ENCODE data around the gene SNCB. TPM values are rescaled to one million over a fixed set of nuclear protein-coding genes. Genes with fewer than 3 reads are reported as not detected.

The SNCB gene
- total and polyA plus RNA-seq, 2 of the 13 experiments (the other 11 are each of a cell fraction or from before 2014, with no cell fraction given): not detected

- H3K27me3 ChIP-seq (ENCODE audit: control insufficient read depth in 1 of 2, insufficient read depth in 2 of 2, low read length in 2 of 2): no peaks in the 10 kb centered on the region
- CTCF ChIA-PET (ENCODE audit: low intra/inter-chr PET ratio, low total read pairs): no interaction called here
- in situ Hi-C loops (cut with HindIII; ENCODE audit: extremely low pct_ligation_motif_present, low pct_unique_long_range_greater_than_20kb) (no loop called here), intact Hi-C loops (cut with micrococcal nuclease; ENCODE audit: unreplicated experiment) (no loop called here)
- no peak overlapping the region for H2AFZ ChIP-seq (ENCODE audit: low read length)
- H3K4me1 ChIP-seq (ENCODE audit: insufficient read depth, low read length): peaks cover 11% of the 10 kb centered on the region
- no peak overlapping the region for H3K4me2 ChIP-seq (ENCODE audit: low read depth, low read length)
- no peak for ATAC-seq
- no peak for FAIRE-seq
- TF ChIP-seq MAFF (IDR thresholded peaks at IDR 0.05; ENCODE audit: low read depth, low read length): no peak
- TF ChIP-seq ZNF337 (CRISPR knock-in tag; IDR thresholded peaks at IDR 0.05; ENCODE audit: borderline replicate concordance, low read depth): no peak
- H3K36me3 ChIP-seq (replicated peaks in 1 of 2; ENCODE audit: control insufficient read depth in 1 of 2, insufficient read depth in 2 of 2, low read length in 2 of 2): no peaks in the 10 kb centered on the region; a peak in 1 of 5 replicates
- H3K4me3 ChIP-seq (replicated peaks in 1 of 3; ENCODE audit: insufficient read depth in 1 of 3, low read depth in 2 of 3, low read length in 3 of 3): no peak overlapping the region
- no peak for DNase-seq (ENCODE audit: low spot score)
- no TSS peak for BruUV-seq (replicated peaks)
- 84% methylated on average over 8 of the region's 8 CpGs for WGBS (ENCODE audit: low lambda C conversion rate)
- no peaks in the 10 kb centered on the region for H3K79me2 ChIP-seq (ENCODE audit: insufficient read depth, low read length)
- no peak overlapping the region for H3K9ac ChIP-seq (ENCODE audit: insufficient read depth, low read depth, low read length)
- H3K27ac ChIP-seq (ENCODE audit: extremely low read length, insufficient read depth, low read length): no peak overlapping the region
- POLR2A ChIA-PET: no interaction called here
- no peaks in the 10 kb centered on the region for H4K20me1 ChIP-seq (ENCODE audit: insufficient read depth, low read length)
- H3K9me3 ChIP-seq (ENCODE audit: low read length): no peaks in the 10 kb centered on the region
Measured at GRCh38 chr5:176652136-176652535, 21.8 kb upstream of the SNCB start.

- ChIA-PET CTCF (ENCODE audit: low intra/inter-chr PET ratio, low total read pairs) (no interaction called here), POLR2A (no interaction called here)
- no peaks in the 10 kb centered on the region; a peak in 1 of 5 replicates for H3K36me3 ChIP-seq (replicated peaks in 1 of 2; ENCODE audit: control insufficient read depth in 1 of 2, insufficient read depth in 2 of 2, low read length in 2 of 2)
- no peak overlapping the region for H3K9ac ChIP-seq (ENCODE audit: insufficient read depth, low read depth, low read length)
- no peak for ATAC-seq
- H4K20me1 ChIP-seq (ENCODE audit: insufficient read depth, low read length): no peaks in the 10 kb centered on the region
- no peaks in the 10 kb centered on the region for H3K27me3 ChIP-seq (ENCODE audit: control insufficient read depth in 1 of 2, insufficient read depth in 2 of 2, low read length in 2 of 2)
- DNase-seq (ENCODE audit: low spot score): no peak
- in situ Hi-C loops (cut with HindIII; ENCODE audit: extremely low pct_ligation_motif_present, low pct_unique_long_range_greater_than_20kb) (no loop called here), intact Hi-C loops (cut with micrococcal nuclease; ENCODE audit: unreplicated experiment) (no loop called here)
- no peaks in the 10 kb centered on the region for H3K9me3 ChIP-seq (ENCODE audit: low read length)
- no TSS peak for BruUV-seq (replicated peaks)
- no peak overlapping the region for H3K27ac ChIP-seq (ENCODE audit: extremely low read length, insufficient read depth, low read length)
- no peaks in the 10 kb centered on the region for H3K79me2 ChIP-seq (ENCODE audit: insufficient read depth, low read length)
- WGBS (ENCODE audit: low lambda C conversion rate): 77% methylated on average over 10 of the region's 17 CpGs
- FAIRE-seq: no peak
- no peak overlapping the region for H3K4me3 ChIP-seq (replicated peaks in 1 of 3; ENCODE audit: insufficient read depth in 1 of 3, low read depth in 2 of 3, low read length in 3 of 3)
- H2AFZ ChIP-seq (ENCODE audit: low read length): no peak overlapping the region
- H3K4me2 ChIP-seq (ENCODE audit: low read depth, low read length): no peak overlapping the region
- no peak for TF ChIP-seq NFATC3 (CRISPR knock-in tag; IDR thresholded peaks at IDR 0.05)
- no peak for TF ChIP-seq PPARG (CRISPR knock-in tag; conservative IDR thresholded peaks at IDR 0.05)
- TF ChIP-seq ZNF792 (CRISPR knock-in tag; IDR thresholded peaks at IDR 0.05): no peak
- TF ChIP-seq ZHX1 (CRISPR knock-in tag; IDR thresholded peaks at IDR 0.05; ENCODE audit: low read depth): no peak
- TF ChIP-seq ZNF160 (CRISPR knock-in tag; IDR thresholded peaks at IDR 0.05): no peak
- TF ChIP-seq ZNF280D (CRISPR knock-in tag; IDR thresholded peaks at IDR 0.05): no peak
- no peak for TF ChIP-seq AGO2 (optimal IDR thresholded peaks at IDR 0.05; ENCODE audit: low read depth, low read length)
- no peak for TF ChIP-seq ATF1 (CRISPR knock-in tag; IDR thresholded peaks at IDR 0.05)
- H3K4me1 ChIP-seq (ENCODE audit: insufficient read depth, low read length): peaks cover 14% of the 10 kb centered on the region
Measured at GRCh38 chr5:176651472-176651980, 21.2 kb upstream of the SNCB start.
